Stimulated activated CD8-positive, alpha-beta memory T cell treated with anti-CD3 and anti-CD28 coated beads, Interleukin-15, amount 100 ng/mL, for 48 hours (primary cell): ENCODE measurements around the gene EEF1E1.
"Not testable (repeated sequence)": the region's sequence is repeated elsewhere in the genome, so short reads cannot be mapped to it uniquely, and the experiment has no call there.

ENCODE experiments used
- DNase-seq, 2 donors: peaks; one replicate each; pipeline ENCODE4 v3.0.0-alpha.2; 2020; ENCODE audit warnings: low read depth in 2 of 2

Gene EEF1E1

GRCh38 chr6:8063761-8064637, 38.3 kb downstream of the EEF1E1 start, which contains the start of gene BLOC1S5:
Gene BLOC1S5, minus strand, starts transcription at chr6:8064389. Its CDS starts 13 bp downstream, at chr6:8064376.
- DNase-seq: peak; percentile 96 to 97

- DNase-seq: no peak
Observed at GRCh38 chr6:8061736-8062135, 40.6 kb downstream of the EEF1E1 start.

GRCh38 chr6:8060346-8060745, 42.0 kb downstream of the EEF1E1 start:
- no peak for DNase-seq

GRCh38 chr6:8059129-8059528, 43.2 kb downstream of the EEF1E1 start:
- DNase-seq: no peak

GRCh38 chr6:8057793-8058192, 44.6 kb downstream of the EEF1E1 start:
- no peak for DNase-seq

- DNase-seq: no peak
Observed at GRCh38 chr6:8057263-8057662, 45.1 kb downstream of the EEF1E1 start.

- DNase-seq: no peak
Observed at GRCh38 chr6:8054276-8054675, 48.1 kb downstream of the EEF1E1 start.

GRCh38 chr6:8047541-8048292, 54.6 kb downstream of the EEF1E1 start:
- no peak for DNase-seq

GRCh38 chr6:8045769-8046168, 56.6 kb downstream of the EEF1E1 start:
- DNase-seq: not testable (repeated sequence)

- DNase-seq: no peak
Observed at GRCh38 chr6:8043221-8043620, 59.1 kb downstream of the EEF1E1 start.

GRCh38 chr6:8041913-8042583, 60.3 kb downstream of the EEF1E1 start:
- no peak for DNase-seq

- DNase-seq: not testable (repeated sequence)
Observed at GRCh38 chr6:8034107-8034506, 68.2 kb downstream of the EEF1E1 start.

GRCh38 chr6:8030920-8031319, 71.4 kb downstream of the EEF1E1 start:
- no peak for DNase-seq
